SK-N-DZ (cell line): ENCODE results near the gene ASCC1.

Experiments used
- DNase-seq: peaks from one replicate; pipeline ENCODE4 v3.0.0-alpha.2; 2015; ENCODE audit warnings: low spot score

Gene ASCC1

GRCh38 chr10:72082856-72083789, 133.0 kb downstream of the ASCC1 start:
- no peak for DNase-seq

GRCh38 chr10:72081772-72082590, 134.1 kb downstream of the ASCC1 start:
- DNase-seq: no peak

- DNase-seq: no peak
Measured at GRCh38 chr10:72081210-72081609, 134.9 kb downstream of the ASCC1 start.

GRCh38 chr10:72080042-72080975, 135.8 kb downstream of the ASCC1 start:
- no peak for DNase-seq

GRCh38 chr10:72079356-72079755, 136.7 kb downstream of the ASCC1 start:
- no peak for DNase-seq

GRCh38 chr10:72077275-72077990, 138.6 kb downstream of the ASCC1 start:
- DNase-seq: no peak

- no peak for DNase-seq
Measured at GRCh38 chr10:72076756-72077155, 139.3 kb downstream of the ASCC1 start.

GRCh38 chr10:72075376-72076115, 140.5 kb downstream of the ASCC1 start:
- DNase-seq: no peak

- no peak for DNase-seq
Measured at GRCh38 chr10:72074574-72075375, 141.3 kb downstream of the ASCC1 start.

GRCh38 chr10:72073708-72074573, 142.1 kb downstream of the ASCC1 start:
- no peak for DNase-seq

- DNase-seq: no peak
Measured at GRCh38 chr10:72072639-72073038, 143.4 kb downstream of the ASCC1 start.

- DNase-seq: no peak
Measured at GRCh38 chr10:72072046-72072445, 144.0 kb downstream of the ASCC1 start.

GRCh38 chr10:72069751-72070526, 146.1 kb downstream of the ASCC1 start:
- no peak for DNase-seq

GRCh38 chr10:72068901-72069446, 147.1 kb downstream of the ASCC1 start:
- no peak for DNase-seq

- no peak for DNase-seq
Measured at GRCh38 chr10:72068126-72068765, 147.8 kb downstream of the ASCC1 start.

- no peak for DNase-seq
Measured at GRCh38 chr10:72067463-72068125, 148.5 kb downstream of the ASCC1 start.
